Vagina (tissue), 2 donors: Measurements from ENCODE around the gene SLC4A11. TPM values are rescaled to one million over a fixed set of nuclear protein-coding genes. Genes with fewer than 3 reads are reported as not detected.

Experiments used
- DNase-seq, 2 donors: peaks; one replicate each; pipeline ENCODE4 v3.0.0-alpha.2; 2017; ENCODE audit errors: extremely low spot score in 2 of 2
- H3K27ac ChIP-seq: fragments of 200-600 bp; sonication (generic); one replicate; pipeline ENCODE4 v1.5.1; 2019
- H3K27me3 ChIP-seq: fragments of 200-600 bp; sonication (generic); one replicate; pipeline ENCODE4 v1.5.1; 2019
- H3K36me3 ChIP-seq, 2 donors: fragments of 200-600 bp; sonication (generic); one replicate each; pipeline ENCODE4 v1.5.1; 2017 to 2019
- H3K4me1 ChIP-seq: fragments of 200-600 bp; sonication (generic); one replicate; pipeline ENCODE4 v1.5.1; 2019
- H3K4me3 ChIP-seq, 2 donors: fragments of 200-600 bp; sonication (generic); 1 replicate in 1 of 2; 2 replicates in 1 of 2; pipeline ENCODE4 v1.5.1; 2016 to 2019
- H3K9me3 ChIP-seq: fragments of 200-600 bp; sonication (generic); one replicate; pipeline ENCODE4 v1.5.1; 2019
- CTCF ChIP-seq, 3 experiments: fragments of 450-650 bp in 2 of 3; fragments of 200-600 bp in 1 of 3; sonication (generic) in 1 of 3; IDR thresholded peaks; one replicate each; pipeline ENCODE4 v1.5.1; 2017 to 2019; ENCODE audit warnings: antibody characterized with exemption in 3 of 3, mild to moderate bottlenecking in 2 of 3, moderate library complexity in 2 of 3
- POLR2A ChIP-seq, 2 donors: fragments of 450-650 bp; IDR thresholded peaks; one replicate each; pipeline ENCODE4 v1.6.1; 2017; ENCODE audit warnings: antibody characterized with exemption in 2 of 2, mild to moderate bottlenecking in 2 of 2, moderate library complexity in 2 of 2
- POLR2AphosphoS5 ChIP-seq, 2 donors: sonication (generic); formaldehyde crosslinking; IDR thresholded peaks; one replicate each; pipeline ENCODE4 v1.9.0; 2017; ENCODE audit warnings: antibody characterized with exemption in 2 of 2, mild to moderate bottlenecking in 2 of 2, low read depth in 1 of 2; ENCODE audit not compliant: insufficient read depth in 1 of 2
- intact Hi-C: fragments of 100-400 bp; cut with DNase I; formaldehyde crosslinking; loops from one replicate; pipeline ENCODE4 v1.15.1; 2023
- total RNA-seq: library from RNA; depleted of rRNA; stranded (reverse); fragments of >200 nt; gene quantifications from one replicate; pipeline ENCODE4 v1.2.3, GENCODE V29; 2016

SLC4A11 gene
- total RNA-seq, 1 donor from 2014 or later: 4.9 TPM

GRCh38 chr20:3270051-3270450 lies 31.1 kb upstream of the SLC4A11 start:
- DNase-seq: no peak
- intact Hi-C loops: no loop called here
- H3K4me1 ChIP-seq: no peaks in the 10 kb centered on the region
- peaks cover 0 to 58% of the 10 kb centered on the region in 2 donors for H3K36me3 ChIP-seq
- TF ChIP-seq POLR2A (IDR thresholded peaks at IDR 0.05) (no peak), POLR2AphosphoS5 (IDR thresholded peaks at IDR 0.05; ENCODE audit: insufficient read depth in 1 of 2, low read depth in 1 of 2) (no peak), CTCF (IDR thresholded peaks at IDR 0.05) (no peak)
- no peaks in the 10 kb centered on the region for H3K9me3 ChIP-seq
- H3K4me3 ChIP-seq: no peak overlapping the region
- H3K27me3 ChIP-seq: no peaks in the 10 kb centered on the region
- H3K27ac ChIP-seq: no peak overlapping the region

- H3K36me3 ChIP-seq: peaks cover 0 to 44% of the 10 kb centered on the region in 2 donors
- no peaks in the 10 kb centered on the region for H3K27me3 ChIP-seq
- intact Hi-C loops: no loop called here
- H3K4me3 ChIP-seq: no peak overlapping the region
- no peaks in the 10 kb centered on the region for H3K9me3 ChIP-seq
- H3K27ac ChIP-seq: no peak overlapping the region
- no peak for DNase-seq
- TF ChIP-seq POLR2AphosphoS5 (IDR thresholded peaks at IDR 0.05; ENCODE audit: insufficient read depth in 1 of 2, low read depth in 1 of 2): no peak
- no peak for TF ChIP-seq CTCF (IDR thresholded peaks at IDR 0.05)
- no peak for TF ChIP-seq POLR2A (IDR thresholded peaks at IDR 0.05)
- no peaks in the 10 kb centered on the region for H3K4me1 ChIP-seq
Observed at GRCh38 chr20:3262566-3262965, 23.6 kb upstream of the SLC4A11 start.

GRCh38 chr20:3258429-3258828 lies 19.4 kb upstream of the SLC4A11 start:
- peaks cover 0 to 54% of the 10 kb centered on the region in 2 donors for H3K36me3 ChIP-seq
- intact Hi-C loops: no loop called here
- TF ChIP-seq POLR2A (IDR thresholded peaks at IDR 0.05) (no peak), CTCF (IDR thresholded peaks at IDR 0.05) (no peak), POLR2AphosphoS5 (IDR thresholded peaks at IDR 0.05; ENCODE audit: insufficient read depth in 1 of 2, low read depth in 1 of 2) (no peak)
- no peak overlapping the region for H3K4me3 ChIP-seq
- H3K27me3 ChIP-seq: no peaks in the 10 kb centered on the region
- H3K4me1 ChIP-seq: no peaks in the 10 kb centered on the region
- no peaks in the 10 kb centered on the region for H3K9me3 ChIP-seq
- no peak for DNase-seq
- no peak overlapping the region for H3K27ac ChIP-seq

- Histone ChIP-seq H3K4me1 (no peaks in the 10 kb centered on the region), H3K9me3 (no peaks in the 10 kb centered on the region), H3K36me3 (peaks cover 0 to 58% of the 10 kb centered on the region in 2 donors), H3K27ac (no peak overlapping the region), H3K4me3 (no peak overlapping the region), H3K27me3 (no peaks in the 10 kb centered on the region)
- TF ChIP-seq POLR2AphosphoS5 (IDR thresholded peaks at IDR 0.05; ENCODE audit: insufficient read depth in 1 of 2, low read depth in 1 of 2): no peak
- TF ChIP-seq CTCF (IDR thresholded peaks at IDR 0.05): no peak
- TF ChIP-seq POLR2A (IDR thresholded peaks at IDR 0.05): no peak
- intact Hi-C loops: no loop called here
- DNase-seq: no peak
Observed at GRCh38 chr20:3255728-3256127, 16.7 kb upstream of the SLC4A11 start.

GRCh38 chr20:3251806-3252205 lies 12.8 kb upstream of the SLC4A11 start:
- Histone ChIP-seq H3K36me3 (peaks cover 0 to 49% of the 10 kb centered on the region in 2 donors), H3K27me3 (no peaks in the 10 kb centered on the region), H3K4me1 (peaks cover 14% of the 10 kb centered on the region), H3K27ac (no peak overlapping the region), H3K4me3 (no peak overlapping the region), H3K9me3 (no peaks in the 10 kb centered on the region)
- intact Hi-C loops: loop anchor here (2.0 kb wide), 1 partner anchor 71 kb away; no protein-coding TSS in a partner anchor
- TF ChIP-seq POLR2AphosphoS5 (IDR thresholded peaks at IDR 0.05; ENCODE audit: insufficient read depth in 1 of 2, low read depth in 1 of 2) (no peak), CTCF (IDR thresholded peaks at IDR 0.05) (no peak), POLR2A (IDR thresholded peaks at IDR 0.05) (no peak)
- DNase-seq: no peak
